GM13976 (cell line): ENCODE data around the gene POU3F3.

Experiments used
- DNase-seq: peaks from one replicate; pipeline ENCODE4 v3.0.0; 2012; ENCODE audit warnings: low spot score
- CTCF ChIP-seq: IDR thresholded peaks from 2 replicates; pipeline ENCODE4 v1.5.1; 2012; ENCODE audit warnings: borderline replicate concordance, mild to moderate bottlenecking; ENCODE audit not compliant: insufficient read depth; ENCODE audit errors: extremely low read depth, missing control alignments, control extremely low read depth
- in situ Hi-C: fragments of 300-500 bp; cut with MboI; formaldehyde crosslinking; loops from one replicate; pipeline ENCODE4 v1.12.0; 2022; ENCODE audit warnings: low sequenced_read_pairs, mixed read lengths, inconsistent platforms; ENCODE audit not compliant: unreplicated experiment

Gene POU3F3

GRCh38 chr2:104853534-104854497, at the start of gene POU3F3:
Gene POU3F3 (plus strand): TSS chr2:104854115. CDS start chr2:104855511, 1,396 bp downstream.
- TF ChIP-seq CTCF: no peak
- in situ Hi-C loops: loop anchor here (25.0 kb wide), 1 partner anchor 1692 kb away; no protein-coding TSS in a partner anchor
- no peak for DNase-seq

GRCh38 chr2:104804148-104804890, 49.6 kb upstream of the POU3F3 start:
- TF ChIP-seq CTCF: no peak
- in situ Hi-C loops: no loop called here
- DNase-seq: no peak

- no peak for TF ChIP-seq CTCF
- in situ Hi-C loops: no loop called here
- DNase-seq: no peak
These were observed 41.6 kb upstream of the POU3F3 start for GRCh38 chr2:104812286-104812685.

GRCh38 chr2:104816143-104816542, 37.8 kb upstream of the POU3F3 start:
- in situ Hi-C loops: no loop called here
- DNase-seq: no peak
- TF ChIP-seq CTCF: no peak

GRCh38 chr2:104818264-104818663, 35.7 kb upstream of the POU3F3 start:
- DNase-seq: no peak
- in situ Hi-C loops: no loop called here
- no peak for TF ChIP-seq CTCF

GRCh38 chr2:104820126-104820525, 33.8 kb upstream of the POU3F3 start:
- in situ Hi-C loops: no loop called here
- TF ChIP-seq CTCF: no peak
- DNase-seq: no peak
